ENCODE measurements around the gene SH3RF3. TPM values are rescaled to one million over a fixed set of nuclear protein-coding genes. Genes with fewer than 3 reads are reported as not detected.

Gene SH3RF3
- total and polyA plus RNA-seq, 2 donors (not counting 1 experiment from before 2014, with no cell fraction given) = 8.3 to 10.1 TPM

DNA sequence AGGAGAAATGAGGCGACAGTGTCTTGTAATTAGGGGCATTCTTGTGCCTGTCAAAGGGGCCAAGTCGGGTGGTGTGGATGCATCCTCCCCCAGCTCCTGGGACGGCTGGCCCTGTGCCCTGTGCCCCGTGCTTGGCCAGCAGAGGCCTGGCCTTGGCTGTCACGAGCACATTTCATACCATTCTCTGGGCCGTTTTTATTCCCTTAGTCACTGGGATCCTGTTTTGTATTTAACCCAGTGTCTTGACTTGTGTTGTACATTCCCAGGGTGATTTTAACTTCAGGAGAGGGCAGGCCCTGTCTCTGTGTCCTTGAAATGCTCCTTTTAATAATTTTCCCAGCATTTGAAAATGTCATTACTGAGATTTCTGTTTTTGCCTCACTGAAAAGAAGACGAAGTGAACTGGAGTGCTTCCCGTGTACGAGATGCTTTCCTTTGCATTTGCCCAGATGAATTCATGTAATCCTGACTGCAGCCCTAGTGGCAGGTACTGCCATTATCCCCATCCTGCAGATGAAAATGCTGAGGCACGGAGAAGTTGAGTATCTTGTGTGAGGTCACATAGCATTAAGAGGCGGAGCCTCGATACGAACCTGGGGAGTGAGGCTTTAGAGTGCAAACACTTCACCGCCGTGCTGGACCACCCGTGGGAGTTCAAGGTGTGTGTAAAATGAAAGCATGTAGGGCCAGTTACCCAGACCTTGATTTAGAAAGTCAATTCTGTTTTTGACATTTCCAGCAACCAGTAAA is 57.0 kb downstream of the SH3RF3 start:
- no peaks in the 10 kb centered on the region for H3K27me3 ChIP-seq (ENCODE audit: control insufficient read depth, insufficient read depth, low read length)
- H4K20me1 ChIP-seq (ENCODE audit: control insufficient read depth, extremely low read depth, insufficient read depth, low read length) = no peaks in the 10 kb centered on the region
- peak overlapping the region; percentile 88 for H3K27ac ChIP-seq (ENCODE audit: insufficient read depth, low read length)
- no peak overlapping the region for H3K4me3 ChIP-seq (replicated peaks in 1 of 4; ENCODE audit: control extremely low read depth in 1 of 4, insufficient read depth in 1 of 4, low read depth in 3 of 4, low read length in 4 of 4)
- peak; percentile 80 to 81 for DNase-seq (ENCODE audit: low read depth in 2 of 2)
- no peaks in the 10 kb centered on the region for H3K9me3 ChIP-seq (ENCODE audit: control insufficient read depth, insufficient read depth, low read depth, low read length)
- H3K79me2 ChIP-seq (ENCODE audit: control insufficient read depth, insufficient read depth, low read length) = peaks cover 39% of the 10 kb centered on the region
- TF ChIP-seq EZH2 (IDR thresholded peaks at IDR 0.05; ENCODE audit: low read length, missing control alignments) (no peak), CTCF (conservative IDR thresholded peaks at IDR 0.05 in 1 of 2, IDR thresholded peaks at IDR 0.05 in 1 of 2; ENCODE audit: low read depth in 1 of 2, low read length in 2 of 2) (no peak)
- H3K9ac ChIP-seq (ENCODE audit: insufficient read depth, low read length) = peak overlapping the region; percentile 51
- peak overlapping the region; percentile 13 for H3K4me2 ChIP-seq (ENCODE audit: extremely low read depth, insufficient read depth, low read length)
- peaks cover 19% of the 10 kb centered on the region for H3K4me1 ChIP-seq (ENCODE audit: control insufficient read depth, extremely low read depth, insufficient read depth, low read length)
- H3K36me3 ChIP-seq (ENCODE audit: control insufficient read depth, insufficient read depth, low read length) = no peaks in the 10 kb centered on the region
- H2AFZ ChIP-seq (ENCODE audit: low read length) = no peak overlapping the region

DNA sequence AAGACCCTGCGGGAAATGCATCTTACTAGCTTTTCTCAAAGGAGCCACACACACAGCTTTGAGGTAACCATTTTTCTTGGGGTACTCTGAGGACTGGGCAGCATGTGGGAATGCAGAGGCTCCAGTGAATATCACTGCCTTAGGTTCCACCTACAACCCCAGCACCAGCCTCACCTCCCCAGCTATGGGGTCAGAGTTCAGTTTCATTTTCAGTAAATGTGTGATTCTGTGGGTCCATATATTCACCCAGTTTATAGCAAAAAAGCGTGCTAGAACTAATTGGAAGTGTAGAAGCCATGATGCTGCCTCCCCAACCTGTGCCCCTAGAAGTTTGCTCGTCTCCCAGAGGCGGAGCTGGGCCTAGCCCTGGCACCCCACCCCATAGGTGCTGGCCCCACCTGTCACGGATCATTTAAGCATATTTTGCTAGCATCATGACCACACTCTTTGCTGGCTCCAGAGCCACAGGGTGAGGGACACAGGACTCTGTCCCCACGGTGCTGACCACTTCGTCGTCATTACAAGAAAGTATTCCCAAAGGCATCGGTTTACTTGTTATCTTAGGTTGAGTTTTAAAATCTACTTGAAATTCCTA is 57.7 kb downstream of the SH3RF3 start:
- H3K79me2 ChIP-seq (ENCODE audit: control insufficient read depth, insufficient read depth, low read length) = peaks cover 43% of the 10 kb centered on the region
- H3K36me3 ChIP-seq (ENCODE audit: control insufficient read depth, insufficient read depth, low read length) = no peaks in the 10 kb centered on the region
- no peak for DNase-seq (ENCODE audit: low read depth in 2 of 2)
- H3K9me3 ChIP-seq (ENCODE audit: control insufficient read depth, insufficient read depth, low read depth, low read length) = no peaks in the 10 kb centered on the region
- TF ChIP-seq EZH2 (IDR thresholded peaks at IDR 0.05; ENCODE audit: low read length, missing control alignments) (no peak), CTCF (conservative IDR thresholded peaks at IDR 0.05 in 1 of 2, IDR thresholded peaks at IDR 0.05 in 1 of 2; ENCODE audit: low read depth in 1 of 2, low read length in 2 of 2) (no peak)
- H3K4me3 ChIP-seq (replicated peaks in 1 of 4; ENCODE audit: control extremely low read depth in 1 of 4, insufficient read depth in 1 of 4, low read depth in 3 of 4, low read length in 4 of 4) = no peak overlapping the region
- H3K4me1 ChIP-seq (ENCODE audit: control insufficient read depth, extremely low read depth, insufficient read depth, low read length) = peaks cover 19% of the 10 kb centered on the region
- H2AFZ ChIP-seq (ENCODE audit: low read length) = no peak overlapping the region
- H3K9ac ChIP-seq (ENCODE audit: insufficient read depth, low read length) = no peak overlapping the region
- H3K27ac ChIP-seq (ENCODE audit: insufficient read depth, low read length) = peak overlapping the region; percentile 88
- no peaks in the 10 kb centered on the region for H4K20me1 ChIP-seq (ENCODE audit: control insufficient read depth, extremely low read depth, insufficient read depth, low read length)
- H3K27me3 ChIP-seq (ENCODE audit: control insufficient read depth, insufficient read depth, low read length) = no peaks in the 10 kb centered on the region
- H3K4me2 ChIP-seq (ENCODE audit: extremely low read depth, insufficient read depth, low read length) = no peak overlapping the region

- H3K79me2 ChIP-seq (ENCODE audit: control insufficient read depth, insufficient read depth, low read length) = peaks cover 43% of the 10 kb centered on the region
- H2AFZ ChIP-seq (ENCODE audit: low read length) = no peak overlapping the region
- TF ChIP-seq CTCF (conservative IDR thresholded peaks at IDR 0.05 in 1 of 2, IDR thresholded peaks at IDR 0.05 in 1 of 2; ENCODE audit: low read depth in 1 of 2, low read length in 2 of 2) (no peak), EZH2 (IDR thresholded peaks at IDR 0.05; ENCODE audit: low read length, missing control alignments) (no peak)
- H4K20me1 ChIP-seq (ENCODE audit: control insufficient read depth, extremely low read depth, insufficient read depth, low read length) = no peaks in the 10 kb centered on the region
- no peaks in the 10 kb centered on the region for H3K27me3 ChIP-seq (ENCODE audit: control insufficient read depth, insufficient read depth, low read length)
- no peak overlapping the region for H3K27ac ChIP-seq (ENCODE audit: insufficient read depth, low read length)
- no peak overlapping the region for H3K4me2 ChIP-seq (ENCODE audit: extremely low read depth, insufficient read depth, low read length)
- H3K4me3 ChIP-seq (replicated peaks in 1 of 4; ENCODE audit: control extremely low read depth in 1 of 4, insufficient read depth in 1 of 4, low read depth in 3 of 4, low read length in 4 of 4) = no peak overlapping the region
- H3K36me3 ChIP-seq (ENCODE audit: control insufficient read depth, insufficient read depth, low read length) = no peaks in the 10 kb centered on the region
- no peak for DNase-seq (ENCODE audit: low read depth in 2 of 2)
- H3K9ac ChIP-seq (ENCODE audit: insufficient read depth, low read length) = no peak overlapping the region
- peaks cover 19% of the 10 kb centered on the region for H3K4me1 ChIP-seq (ENCODE audit: control insufficient read depth, extremely low read depth, insufficient read depth, low read length)
- H3K9me3 ChIP-seq (ENCODE audit: control insufficient read depth, insufficient read depth, low read depth, low read length) = no peaks in the 10 kb centered on the region
Measured at GRCh38 chr2:109187711-109188495, 58.9 kb downstream of the SH3RF3 start.

Measured in fibroblast of lung (primary cell).